H9 (cell line): ENCODE measurements around the gene NAA20. TPM values are rescaled to one million over a fixed set of nuclear protein-coding genes. Genes with fewer than 3 reads are reported as not detected.

Experiments
- DNase-seq: peaks from one replicate; pipeline ENCODE4 v3.0.0-alpha.2; 2017
- H2AFZ ChIP-seq: one replicate; pipeline ENCODE4 v1.6.1; 2013; ENCODE audit warnings: mild to moderate bottlenecking, low read length, control low read depth, moderate library complexity
- H2AK5ac ChIP-seq: 2 replicates; pipeline ENCODE4 v1.6.1; 2013; ENCODE audit warnings: low read length, control low read depth, mixed read lengths; ENCODE audit not compliant: insufficient read length
- H2BK120ac ChIP-seq: one replicate; pipeline ENCODE4 v1.6.1; 2013; ENCODE audit warnings: low read depth, mild to moderate bottlenecking, low read length, control low read depth, inconsistent platforms; ENCODE audit not compliant: poor library complexity, severe bottlenecking
- H2BK12ac ChIP-seq: 2 replicates; pipeline ENCODE4 v1.6.1; 2013; ENCODE audit warnings: low read length, control low read depth, mixed read lengths, low read depth; ENCODE audit not compliant: insufficient read length
- H2BK15ac ChIP-seq: 2 replicates; pipeline ENCODE4 v1.6.1; 2013; ENCODE audit warnings: low read depth, low read length, control low read depth
- H2BK20ac ChIP-seq: one replicate; pipeline ENCODE4 v1.6.1; 2013; ENCODE audit warnings: low read depth, mild to moderate bottlenecking, low read length, control low read depth, inconsistent platforms; ENCODE audit not compliant: poor library complexity, severe bottlenecking
- H2BK5ac ChIP-seq: 2 replicates; pipeline ENCODE4 v1.6.1; 2013; ENCODE audit warnings: low read length, control low read depth, mixed read lengths; ENCODE audit not compliant: insufficient read length
- H3K14ac ChIP-seq: 2 replicates; pipeline ENCODE4 v1.6.1; 2013; ENCODE audit warnings: low read length, control low read depth; ENCODE audit not compliant: insufficient read depth
- H3K18ac ChIP-seq: 2 replicates; pipeline ENCODE4 v1.6.1; 2013; ENCODE audit warnings: low read depth, mild to moderate bottlenecking, mixed read lengths, low read length, control low read depth; ENCODE audit not compliant: insufficient read length
- H3K23ac ChIP-seq: 2 replicates; pipeline ENCODE4 v1.6.1; 2013; ENCODE audit warnings: low read length, control low read depth, mixed read lengths, low read depth; ENCODE audit not compliant: insufficient read length
- H3K23me2 ChIP-seq: 2 replicates; pipeline ENCODE4 v1.6.1; 2013; ENCODE audit warnings: low read depth, mild to moderate bottlenecking, mixed read lengths, low read length, control low read depth; ENCODE audit not compliant: insufficient read length, poor library complexity, severe bottlenecking
- H3K27ac ChIP-seq: 2 replicates; pipeline ENCODE4 v1.5.1; 2013; ENCODE audit warnings: low read length, control low read depth, mixed read lengths, low read depth; ENCODE audit not compliant: insufficient read length
- H3K27me3 ChIP-seq: 2 replicates; pipeline ENCODE4 v1.6.1; 2013; ENCODE audit warnings: low read length, control low read depth, inconsistent platforms; ENCODE audit not compliant: insufficient read depth
- H3K4ac ChIP-seq: 2 replicates; pipeline ENCODE4 v1.6.1; 2013; ENCODE audit warnings: low read depth, mild to moderate bottlenecking, control low read depth, inconsistent platforms, low read length, moderate library complexity
- H3K4me1 ChIP-seq: 2 replicates; pipeline ENCODE4 v1.6.1; 2013; ENCODE audit warnings: low read length, control low read depth, inconsistent platforms; ENCODE audit not compliant: insufficient read depth
- H3K4me2 ChIP-seq: 2 replicates; pipeline ENCODE4 v1.6.1; 2013; ENCODE audit warnings: low read length, control low read depth, mixed read lengths; ENCODE audit not compliant: insufficient read length, insufficient read depth
- H3K56ac ChIP-seq: 2 replicates; pipeline ENCODE4 v1.6.1; 2013; ENCODE audit warnings: low read depth, mild to moderate bottlenecking, mixed read lengths, low read length, control low read depth; ENCODE audit not compliant: insufficient read length
- H3K79me1 ChIP-seq: 2 replicates; pipeline ENCODE4 v1.6.1; 2013; ENCODE audit warnings: low read depth, mild to moderate bottlenecking, moderate library complexity, low read length, control low read depth, inconsistent platforms; ENCODE audit not compliant: insufficient read depth, poor library complexity, severe bottlenecking
- H3K79me2 ChIP-seq: 2 replicates; pipeline ENCODE4 v1.6.1; 2013; ENCODE audit warnings: low read length, control low read depth, inconsistent platforms; ENCODE audit not compliant: insufficient read depth
- H3K9ac ChIP-seq: 2 replicates; pipeline ENCODE4 v1.6.1; 2013; ENCODE audit warnings: low read length, control low read depth, mixed read lengths; ENCODE audit not compliant: insufficient read length; ENCODE audit errors: extremely low read depth
- H3K9me3 ChIP-seq: one replicate; pipeline ENCODE4 v1.6.1; 2013; ENCODE audit warnings: low read depth, low read length, inconsistent platforms; ENCODE audit not compliant: control insufficient read depth
- H3T11ph ChIP-seq: one replicate; pipeline ENCODE4 v1.6.1; 2013; ENCODE audit warnings: mild to moderate bottlenecking, low read length, control low read depth, inconsistent platforms
- H4K20me1 ChIP-seq: one replicate; pipeline ENCODE4 v1.6.1; 2013; ENCODE audit not compliant: control insufficient read depth, insufficient read length, insufficient read depth
- H4K5ac ChIP-seq: 2 replicates; pipeline ENCODE4 v1.6.1; 2013; ENCODE audit warnings: low read depth, mild to moderate bottlenecking, mixed read lengths, low read length, control low read depth; ENCODE audit not compliant: insufficient read length
- H4K8ac ChIP-seq: replicated peaks from 2 replicates; pipeline ENCODE4 v1.6.1; 2013; ENCODE audit warnings: low read length, control low read depth, mixed read lengths, low read depth; ENCODE audit not compliant: insufficient read length
- H4K91ac ChIP-seq: 2 replicates; pipeline ENCODE4 v1.6.1; 2013; ENCODE audit warnings: low read depth, mild to moderate bottlenecking, moderate library complexity, mixed read lengths, low read length, control low read depth; ENCODE audit not compliant: insufficient read length
- H3K27ac Mint-ChIP-seq, 3 experiments: 2 replicates in 2 of 3; 3 replicates in 1 of 3; pipeline ENCODE4 v1.8.0; 2020 to 2021; ENCODE audit warnings: mixed read lengths in 3 of 3, mild to moderate bottlenecking in 1 of 3, moderate library complexity in 1 of 3
- H3K27me3 Mint-ChIP-seq: 2 replicates; pipeline ENCODE4 v1.8.0; 2021; ENCODE audit warnings: low read depth, mild to moderate bottlenecking, moderate library complexity, mixed read lengths
- H3K36me3 Mint-ChIP-seq, 3 experiments: 2 replicates in 2 of 3; 3 replicates in 1 of 3; pipeline ENCODE4 v1.8.0; 2020 to 2021; ENCODE audit warnings: low read depth in 3 of 3, mixed read lengths in 3 of 3; ENCODE audit not compliant: insufficient read depth in 1 of 3
- H3K4me1 Mint-ChIP-seq, 2 experiments: 2 replicates each; pipeline ENCODE4 v1.8.0; 2020; ENCODE audit warnings: mixed read lengths in 2 of 2
- H3K4me3 Mint-ChIP-seq, 2 experiments: 2 replicates in 1 of 2; 3 replicates in 1 of 2; pipeline ENCODE4 v1.8.0; 2020 to 2021; ENCODE audit warnings: mild to moderate bottlenecking in 2 of 2, mixed read lengths in 2 of 2, moderate library complexity in 1 of 2
- H3K9me3 Mint-ChIP-seq, 2 experiments: 2 replicates in 1 of 2; 3 replicates in 1 of 2; pipeline ENCODE4 v1.8.0; 2020; ENCODE audit warnings: mild to moderate bottlenecking in 2 of 2, mixed read lengths in 2 of 2, moderate library complexity in 1 of 2
- CTCF ChIP-seq: fragments of 200-600 bp; sonication (generic); conservative IDR thresholded peaks from 3 replicates; pipeline ENCODE4 v1.8.0; 2021; ENCODE audit warnings: antibody characterized with exemption, mild to moderate bottlenecking
- WGBS: extraction: QIAGEN DNeasy Blood & Tissue Kit; methylation state at CpG from one replicate; pipeline ENCODE4 v1.1.7; 2013; ENCODE audit warnings: missing lambda C conversion rate, low lambda C conversion rate, mixed read lengths; ENCODE audit not compliant: insufficient read length; ENCODE audit errors: extremely low coverage; 5-methylcytosine and 5-hydroxymethylcytosine counted together
- total RNA-seq: library from RNA; stranded (reverse); gene quantifications from 2 replicates; pipeline ENCODE4 v1.2.1, GENCODE V29; 2021

NAA20 gene
- total RNA-seq, 1 experiment from 2014 or later: 48.1 TPM

- H3T11ph ChIP-seq: no peak overlapping the region
- TF ChIP-seq CTCF: no peak
- no peak overlapping the region for H2AK5ac ChIP-seq
- H2BK12ac ChIP-seq: no peak overlapping the region
- no peak overlapping the region for H3K27ac ChIP-seq
- H4K8ac ChIP-seq: no peak overlapping the region
- H3K18ac ChIP-seq: no peak overlapping the region
- H4K20me1 ChIP-seq: no peaks in the 10 kb centered on the region
- H3K23ac ChIP-seq: no peak overlapping the region
- H2AFZ ChIP-seq: no peak overlapping the region
- H3K9me3 ChIP-seq: no peaks in the 10 kb centered on the region
- H3K9ac ChIP-seq: no peak overlapping the region
- H3K56ac ChIP-seq: no peak overlapping the region
- Mint-ChIP-seq H3K4me3 (no peak overlapping the region), H3K27ac (no peak overlapping the region), H3K36me3 (no peaks in the 10 kb centered on the region), H3K4me1 (peaks cover 10 to 24% of the 10 kb centered on the region in 2 experiments), H3K9me3 (no peaks in the 10 kb centered on the region), H3K27me3 (no peaks in the 10 kb centered on the region)
- H3K79me1 ChIP-seq: no peaks in the 10 kb centered on the region
- no peak for DNase-seq
- H2BK15ac ChIP-seq: no peak overlapping the region
- H2BK5ac ChIP-seq: no peak overlapping the region
- H4K91ac ChIP-seq: no peak overlapping the region
- H2BK20ac ChIP-seq: no peak overlapping the region
- no peak overlapping the region for H4K5ac ChIP-seq
- no peaks in the 10 kb centered on the region for H3K27me3 ChIP-seq
- H3K4ac ChIP-seq: no peak overlapping the region
- H3K23me2 ChIP-seq: no peaks in the 10 kb centered on the region
- no peak overlapping the region for H3K4me2 ChIP-seq
- no peaks in the 10 kb centered on the region for H3K4me1 ChIP-seq
- no peaks in the 10 kb centered on the region for H3K79me2 ChIP-seq
- no peak overlapping the region for H2BK120ac ChIP-seq
- H3K14ac ChIP-seq: no peak overlapping the region
- WGBS: no CpG with 5 or more reads among the region's 4 CpGs
These were observed 6.3 kb upstream of the NAA20 start for GRCh38 chr20:20010639-20011500.
